Measurements from ENCODE around the gene TMEM151B. TPM values are rescaled to one million over a fixed set of nuclear protein-coding genes. Genes with fewer than 3 reads are reported as not detected.

Gene TMEM151B
- total and polyA plus RNA-seq, 9 of the 15 experiments (the other 6 are each of a cell fraction or from before 2014, with no cell fraction given) = not detected

DNA sequence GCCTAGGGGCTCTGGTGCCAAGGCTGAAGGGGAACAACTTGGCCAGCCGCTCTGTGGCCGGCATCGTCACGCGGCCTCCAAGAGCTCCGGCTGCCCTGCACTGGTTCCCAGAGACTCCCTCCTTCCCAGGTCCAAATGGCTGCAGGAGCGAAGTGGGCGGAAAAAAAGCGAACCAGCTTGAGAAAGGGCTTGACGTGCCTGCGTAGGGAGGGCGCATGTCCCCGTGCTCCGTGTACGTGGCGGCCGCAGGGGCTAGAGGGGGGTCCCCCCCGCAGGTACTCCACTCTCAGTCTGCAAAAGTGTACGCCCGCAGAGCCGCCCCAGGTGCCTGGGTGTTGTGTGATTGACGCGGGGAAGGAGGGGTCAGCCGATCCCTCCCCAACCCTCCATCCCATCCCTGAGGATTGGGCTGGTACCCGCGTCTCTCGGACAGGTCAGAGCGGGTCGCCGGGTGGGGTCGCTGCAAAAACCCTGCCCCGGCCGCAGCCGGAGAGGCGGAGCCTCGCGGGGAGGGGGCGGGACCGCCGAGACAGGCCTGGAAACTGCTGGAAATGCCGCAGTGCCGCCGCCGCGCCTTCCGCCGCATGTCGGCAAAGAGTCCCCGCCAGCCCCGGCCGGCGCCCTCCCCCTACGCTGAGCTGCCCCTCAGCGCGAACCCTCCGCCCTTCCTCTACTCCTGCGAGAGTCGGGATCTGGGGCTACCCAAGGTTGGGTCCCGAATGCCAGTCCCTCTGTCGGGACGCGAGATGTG lies 24.2 kb upstream of the TMEM151B start (continued):
- TF ChIP-seq, protein P1, sequence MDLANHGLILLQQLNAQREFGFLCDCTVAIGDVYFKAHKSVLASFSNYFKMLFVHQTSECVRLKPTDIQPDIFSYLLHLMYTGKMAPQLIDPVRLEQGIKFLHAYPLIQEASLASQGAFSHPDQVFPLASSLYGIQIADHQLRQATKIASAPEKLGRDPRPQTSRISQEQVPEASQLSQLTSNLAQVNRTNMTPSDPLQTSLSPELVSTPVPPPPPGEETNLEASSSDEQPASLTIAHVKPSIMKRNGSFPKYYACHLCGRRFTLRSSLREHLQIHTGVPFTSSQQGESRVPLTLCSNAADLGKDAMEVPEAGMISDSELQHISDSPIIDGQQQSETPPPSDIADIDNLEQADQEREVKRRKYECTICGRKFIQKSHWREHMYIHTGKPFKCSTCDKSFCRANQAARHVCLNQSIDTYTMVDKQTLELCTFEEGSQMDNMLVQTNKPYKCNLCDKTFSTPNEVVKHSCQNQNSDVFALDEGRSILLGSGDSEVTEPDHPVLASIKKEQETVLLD (IDR thresholded peaks at IDR 0.05) = no peak
- TF ChIP-seq TAF9B (IDR thresholded peaks at IDR 0.05; ENCODE audit: partially characterized antibody) (no peak), ZNF586 (CRISPR knock-in tag; conservative IDR thresholded peaks at IDR 0.05) (no peak), KLF10 (CRISPR knock-in tag; IDR thresholded peaks at IDR 0.05) (no peak), PHTF2 (CRISPR knock-in tag; IDR thresholded peaks at IDR 0.05) (peak; percentile 22; the same call in 1 of the 2 replicates), HDAC2 (IDR thresholded peaks at IDR 0.05) (peak; percentile 67), SAP30 (IDR thresholded peaks at IDR 0.05; ENCODE audit: borderline replicate concordance, insufficient read depth, low read depth, low read length, poor library complexity, severe bottlenecking) (peak; percentile 54), GTF2A2 (tag; IDR thresholded peaks at IDR 0.05) (no peak), SIX5 (IDR thresholded peaks at IDR 0.05; ENCODE audit: borderline replicate concordance in 1 of 2, insufficient read depth in 1 of 2, low read depth in 1 of 2, low read length in 2 of 2) (no peak), COPS2 (conservative IDR thresholded peaks at IDR 0.05) (no peak), SMARCE1 (IDR thresholded peaks at IDR 0.05) (no peak), EWSR1 (IDR thresholded peaks at IDR 0.05; ENCODE audit: borderline replicate concordance, low read depth, partially characterized antibody) (no peak), KLF13 (tag; IDR thresholded peaks at IDR 0.05; ENCODE audit: borderline replicate concordance, low read depth) (peak; percentile 16; the same call in 1 of the 2 replicates), ZNF436 (CRISPR knock-in tag; IDR thresholded peaks at IDR 0.05) (no peak), TRIM28 (IDR thresholded peaks at IDR 0.05) (no peak), ZNF551 (CRISPR knock-in tag; IDR thresholded peaks at IDR 0.05) (no peak), SAFB (IDR thresholded peaks at IDR 0.05; ENCODE audit: borderline replicate concordance, low read depth, low read length) (no peak), PHB2 (IDR thresholded peaks at IDR 0.05; ENCODE audit: low read depth) (no peak), ZNF263 (CRISPR knock-in tag; IDR thresholded peaks at IDR 0.05; ENCODE audit: borderline replicate concordance) (no peak; the same call in 1 of the 2 replicates), ZNF232 (CRISPR knock-in tag; IDR thresholded peaks at IDR 0.05) (no peak)
- TF ChIP-seq, protein P2, sequence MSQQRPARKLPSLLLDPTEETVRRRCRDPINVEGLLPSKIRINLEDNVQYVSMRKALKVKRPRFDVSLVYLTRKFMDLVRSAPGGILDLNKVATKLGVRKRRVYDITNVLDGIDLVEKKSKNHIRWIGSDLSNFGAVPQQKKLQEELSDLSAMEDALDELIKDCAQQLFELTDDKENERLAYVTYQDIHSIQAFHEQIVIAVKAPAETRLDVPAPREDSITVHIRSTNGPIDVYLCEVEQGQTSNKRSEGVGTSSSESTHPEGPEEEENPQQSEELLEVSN (IDR thresholded peaks at IDR 0.05; ENCODE audit: borderline replicate concordance in 1 of 2, extremely low read depth in 1 of 2, insufficient read depth in 1 of 2, insufficient read length in 1 of 2, low read depth in 1 of 2, low read length in 1 of 2, poor library complexity in 1 of 2, severe bottlenecking in 1 of 2) = peak in 1 of 2 experiments; percentile 13
- TF ChIP-seq, protein P3, sequence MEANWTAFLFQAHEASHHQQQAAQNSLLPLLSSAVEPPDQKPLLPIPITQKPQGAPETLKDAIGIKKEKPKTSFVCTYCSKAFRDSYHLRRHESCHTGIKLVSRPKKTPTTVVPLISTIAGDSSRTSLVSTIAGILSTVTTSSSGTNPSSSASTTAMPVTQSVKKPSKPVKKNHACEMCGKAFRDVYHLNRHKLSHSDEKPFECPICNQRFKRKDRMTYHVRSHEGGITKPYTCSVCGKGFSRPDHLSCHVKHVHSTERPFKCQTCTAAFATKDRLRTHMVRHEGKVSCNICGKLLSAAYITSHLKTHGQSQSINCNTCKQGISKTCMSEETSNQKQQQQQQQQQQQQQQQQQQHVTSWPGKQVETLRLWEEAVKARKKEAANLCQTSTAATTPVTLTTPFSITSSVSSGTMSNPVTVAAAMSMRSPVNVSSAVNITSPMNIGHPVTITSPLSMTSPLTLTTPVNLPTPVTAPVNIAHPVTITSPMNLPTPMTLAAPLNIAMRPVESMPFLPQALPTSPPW (CRISPR knock-in tag; IDR thresholded peaks at IDR 0.05) = peak; percentile 73
- TF ChIP-seq, protein P4, sequence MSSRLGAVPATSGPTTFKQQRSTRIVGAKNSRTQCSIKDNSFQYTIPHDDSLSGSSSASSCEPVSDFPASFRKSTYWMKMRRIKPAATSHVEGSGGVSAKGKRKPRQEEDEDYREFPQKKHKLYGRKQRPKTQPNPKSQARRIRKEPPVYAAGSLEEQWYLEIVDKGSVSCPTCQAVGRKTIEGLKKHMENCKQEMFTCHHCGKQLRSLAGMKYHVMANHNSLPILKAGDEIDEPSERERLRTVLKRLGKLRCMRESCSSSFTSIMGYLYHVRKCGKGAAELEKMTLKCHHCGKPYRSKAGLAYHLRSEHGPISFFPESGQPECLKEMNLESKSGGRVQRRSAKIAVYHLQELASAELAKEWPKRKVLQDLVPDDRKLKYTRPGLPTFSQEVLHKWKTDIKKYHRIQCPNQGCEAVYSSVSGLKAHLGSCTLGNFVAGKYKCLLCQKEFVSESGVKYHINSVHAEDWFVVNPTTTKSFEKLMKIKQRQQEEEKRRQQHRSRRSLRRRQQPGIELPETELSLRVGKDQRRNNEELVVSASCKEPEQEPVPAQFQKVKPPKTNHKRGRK (tag; IDR thresholded peaks at IDR 0.05) = no peak

All from K562 (cell line).